ENCODE results near the gene MAMDC4. TPM values are rescaled to one million over a fixed set of nuclear protein-coding genes. Genes with fewer than 3 reads are reported as not detected.
A peak's percentile ranks its signal among the peaks of the same experiment; 100 is the strongest.

MAMDC4 gene
- total and polyA plus RNA-seq, 2 of the 13 experiments (the other 11 are each of a cell fraction or from before 2014, with no cell fraction given): 6.0 to 6.8 TPM

DNA sequence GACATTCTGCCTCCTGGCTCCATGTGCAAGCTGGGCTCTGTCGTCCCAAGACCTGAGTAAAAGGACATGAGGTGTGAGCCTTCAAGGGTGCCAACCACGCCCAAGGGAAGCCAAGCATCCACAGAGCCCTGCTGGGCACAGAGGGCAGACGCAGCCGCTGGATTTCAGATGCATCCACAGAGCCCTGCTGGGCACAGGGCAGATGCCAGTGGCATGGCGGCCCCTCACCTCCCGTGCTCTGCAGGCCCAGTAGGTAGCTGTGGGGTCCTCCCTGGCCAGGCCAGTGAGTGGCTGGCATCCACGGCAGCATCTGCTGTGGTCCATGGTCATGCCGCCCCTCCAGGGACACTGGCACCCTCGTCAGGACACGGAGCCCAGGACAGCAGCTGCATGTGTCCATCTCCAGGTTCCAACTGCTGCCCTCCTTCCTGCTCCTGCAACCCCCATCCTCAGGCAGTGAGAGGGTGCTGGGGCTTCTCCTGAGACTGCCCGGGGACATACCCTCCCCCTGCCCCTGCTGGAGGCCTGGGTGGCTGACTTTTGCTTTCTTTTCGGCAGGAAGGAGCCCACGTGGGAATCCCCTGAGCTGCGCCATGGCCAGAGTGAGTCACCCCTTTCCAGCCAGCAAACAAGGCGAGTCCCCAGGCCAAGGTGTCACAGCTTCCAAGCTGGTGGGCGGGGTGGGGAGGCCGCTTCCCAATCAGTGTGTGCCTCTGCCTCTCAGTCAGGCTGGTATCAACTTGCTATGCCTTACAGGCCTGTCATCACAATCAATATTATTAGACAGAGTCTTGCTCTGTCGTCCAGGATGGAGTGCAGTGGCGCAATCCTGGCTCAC, 30.2 kb downstream of the MAMDC4 start (continued):
- TF ChIP-seq ZNF788 (CRISPR knock-in tag; IDR thresholded peaks at IDR 0.05; ENCODE audit: borderline replicate concordance) (peak; percentile 7; the same call in 1 of the 2 replicates), NR1H2 (CRISPR knock-in tag; IDR thresholded peaks at IDR 0.05; ENCODE audit: borderline replicate concordance, low read depth) (no peak), CHD2 (IDR thresholded peaks at IDR 0.05; ENCODE audit: low read depth, low read length) (no peak), ZNF136 (CRISPR knock-in tag; IDR thresholded peaks at IDR 0.05; ENCODE audit: low read depth) (no peak), NFYC (CRISPR knock-in tag; IDR thresholded peaks at IDR 0.05) (peak; percentile 66), ZC3H13 (CRISPR knock-in tag; IDR thresholded peaks at IDR 0.05) (peak; percentile 37; the same call in 1 of the 2 replicates), ZNF230 (CRISPR knock-in tag; IDR thresholded peaks at IDR 0.05) (no peak; the same call in 1 of the 2 replicates), MTA3 (CRISPR knock-in tag; IDR thresholded peaks at IDR 0.05) (no peak), ATF7 (IDR thresholded peaks at IDR 0.05) (no peak; the same call in 1 of the 2 replicates), ATF7 (CRISPR knock-in tag; IDR thresholded peaks at IDR 0.05) (peak; percentile 81; the same call in 1 of the 2 replicates)
- TF ChIP-seq, protein P1, sequence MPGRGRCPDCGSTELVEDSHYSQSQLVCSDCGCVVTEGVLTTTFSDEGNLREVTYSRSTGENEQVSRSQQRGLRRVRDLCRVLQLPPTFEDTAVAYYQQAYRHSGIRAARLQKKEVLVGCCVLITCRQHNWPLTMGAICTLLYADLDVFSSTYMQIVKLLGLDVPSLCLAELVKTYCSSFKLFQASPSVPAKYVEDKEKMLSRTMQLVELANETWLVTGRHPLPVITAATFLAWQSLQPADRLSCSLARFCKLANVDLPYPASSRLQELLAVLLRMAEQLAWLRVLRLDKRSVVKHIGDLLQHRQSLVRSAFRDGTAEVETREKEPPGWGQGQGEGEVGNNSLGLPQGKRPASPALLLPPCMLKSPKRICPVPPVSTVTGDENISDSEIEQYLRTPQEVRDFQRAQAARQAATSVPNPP (CRISPR knock-in tag; IDR thresholded peaks at IDR 0.05): no peak
- TF ChIP-seq, protein P2, sequence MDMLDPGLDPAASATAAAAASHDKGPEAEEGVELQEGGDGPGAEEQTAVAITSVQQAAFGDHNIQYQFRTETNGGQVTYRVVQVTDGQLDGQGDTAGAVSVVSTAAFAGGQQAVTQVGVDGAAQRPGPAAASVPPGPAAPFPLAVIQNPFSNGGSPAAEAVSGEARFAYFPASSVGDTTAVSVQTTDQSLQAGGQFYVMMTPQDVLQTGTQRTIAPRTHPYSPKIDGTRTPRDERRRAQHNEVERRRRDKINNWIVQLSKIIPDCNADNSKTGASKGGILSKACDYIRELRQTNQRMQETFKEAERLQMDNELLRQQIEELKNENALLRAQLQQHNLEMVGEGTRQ (IDR thresholded peaks at IDR 0.05; ENCODE audit: low read depth, low read length): 0 out of 2 replicates have a peak, but pooled peaks have one; percentile 34
- TF ChIP-seq, protein P2 (CRISPR knock-in tag; IDR thresholded peaks at IDR 0.05; ENCODE audit: borderline replicate concordance): no peak
- TF ChIP-seq, protein P3, sequence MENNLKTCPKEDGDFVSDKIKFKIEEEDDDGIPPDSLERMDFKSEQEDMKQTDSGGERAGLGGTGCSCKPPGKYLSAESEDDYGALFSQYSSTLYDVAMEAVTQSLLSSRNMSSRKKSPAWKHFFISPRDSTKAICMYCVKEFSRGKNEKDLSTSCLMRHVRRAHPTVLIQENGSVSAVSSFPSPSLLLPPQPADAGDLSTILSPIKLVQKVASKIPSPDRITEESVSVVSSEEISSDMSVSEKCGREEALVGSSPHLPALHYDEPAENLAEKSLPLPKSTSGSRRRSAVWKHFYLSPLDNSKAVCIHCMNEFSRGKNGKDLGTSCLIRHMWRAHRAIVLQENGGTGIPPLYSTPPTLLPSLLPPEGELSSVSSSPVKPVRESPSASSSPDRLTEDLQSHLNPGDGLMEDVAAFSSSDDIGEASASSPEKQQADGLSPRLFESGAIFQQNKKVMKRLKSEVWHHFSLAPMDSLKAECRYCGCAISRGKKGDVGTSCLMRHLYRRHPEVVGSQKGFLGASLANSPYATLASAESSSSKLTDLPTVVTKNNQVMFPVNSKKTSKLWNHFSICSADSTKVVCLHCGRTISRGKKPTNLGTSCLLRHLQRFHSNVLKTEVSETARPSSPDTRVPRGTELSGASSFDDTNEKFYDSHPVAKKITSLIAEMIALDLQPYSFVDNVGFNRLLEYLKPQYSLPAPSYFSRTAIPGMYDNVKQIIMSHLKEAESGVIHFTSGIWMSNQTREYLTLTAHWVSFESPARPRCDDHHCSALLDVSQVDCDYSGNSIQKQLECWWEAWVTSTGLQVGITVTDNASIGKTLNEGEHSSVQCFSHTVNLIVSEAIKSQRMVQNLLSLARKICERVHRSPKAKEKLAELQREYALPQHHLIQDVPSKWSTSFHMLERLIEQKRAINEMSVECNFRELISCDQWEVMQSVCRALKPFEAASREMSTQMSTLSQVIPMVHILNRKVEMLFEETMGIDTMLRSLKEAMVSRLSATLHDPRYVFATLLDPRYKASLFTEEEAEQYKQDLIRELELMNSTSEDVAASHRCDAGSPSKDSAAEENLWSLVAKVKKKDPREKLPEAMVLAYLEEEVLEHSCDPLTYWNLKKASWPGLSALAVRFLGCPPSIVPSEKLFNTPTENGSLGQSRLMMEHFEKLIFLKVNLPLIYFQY (CRISPR knock-in tag; IDR thresholded peaks at IDR 0.05; ENCODE audit: borderline replicate concordance): peak; percentile 69; the same call in 1 of the 2 replicates
- TF ChIP-seq, protein P4, sequence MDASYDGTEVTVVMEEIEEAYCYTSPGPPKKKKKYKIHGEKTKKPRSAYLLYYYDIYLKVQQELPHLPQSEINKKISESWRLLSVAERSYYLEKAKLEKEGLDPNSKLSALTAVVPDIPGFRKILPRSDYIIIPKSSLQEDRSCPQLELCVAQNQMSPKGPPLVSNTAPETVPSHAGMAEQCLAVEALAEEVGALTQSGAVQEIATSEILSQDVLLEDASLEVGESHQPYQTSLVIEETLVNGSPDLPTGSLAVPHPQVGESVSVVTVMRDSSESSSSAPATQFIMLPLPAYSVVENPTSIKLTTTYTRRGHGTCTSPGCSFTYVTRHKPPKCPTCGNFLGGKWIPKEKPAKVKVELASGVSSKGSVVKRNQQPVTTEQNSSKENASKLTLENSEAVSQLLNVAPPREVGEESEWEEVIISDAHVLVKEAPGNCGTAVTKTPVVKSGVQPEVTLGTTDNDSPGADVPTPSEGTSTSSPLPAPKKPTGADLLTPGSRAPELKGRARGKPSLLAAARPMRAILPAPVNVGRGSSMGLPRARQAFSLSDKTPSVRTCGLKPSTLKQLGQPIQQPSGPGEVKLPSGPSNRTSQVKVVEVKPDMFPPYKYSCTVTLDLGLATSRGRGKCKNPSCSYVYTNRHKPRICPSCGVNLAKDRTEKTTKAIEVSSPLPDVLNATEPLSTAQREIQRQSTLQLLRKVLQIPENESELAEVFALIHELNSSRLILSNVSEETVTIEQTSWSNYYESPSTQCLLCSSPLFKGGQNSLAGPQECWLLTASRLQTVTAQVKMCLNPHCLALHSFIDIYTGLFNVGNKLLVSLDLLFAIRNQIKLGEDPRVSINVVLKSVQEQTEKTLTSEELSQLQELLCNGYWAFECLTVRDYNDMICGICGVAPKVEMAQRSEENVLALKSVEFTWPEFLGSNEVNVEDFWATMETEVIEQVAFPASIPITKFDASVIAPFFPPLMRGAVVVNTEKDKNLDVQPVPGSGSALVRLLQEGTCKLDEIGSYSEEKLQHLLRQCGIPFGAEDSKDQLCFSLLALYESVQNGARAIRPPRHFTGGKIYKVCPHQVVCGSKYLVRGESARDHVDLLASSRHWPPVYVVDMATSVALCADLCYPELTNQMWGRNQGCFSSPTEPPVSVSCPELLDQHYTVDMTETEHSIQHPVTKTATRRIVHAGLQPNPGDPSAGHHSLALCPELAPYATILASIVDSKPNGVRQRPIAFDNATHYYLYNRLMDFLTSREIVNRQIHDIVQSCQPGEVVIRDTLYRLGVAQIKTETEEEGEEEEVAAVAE (CRISPR knock-in tag; IDR thresholded peaks at IDR 0.05; ENCODE audit: borderline replicate concordance): peak; percentile 89; the same call in 1 of the 2 replicates
